ENCODE results near the gene GPR84.

Gene GPR84

GRCh38 chr12:54321363-54321762 lies 42.9 kb downstream of the GPR84 start:
- no peak for DNase-seq

Measured in NCI-H187 (cell line).